Hepatocyte (in vitro differentiated cells): ENCODE results near the gene DDX10.

ENCODE experiments used
- CTCF ChIP-seq: fragments of 200-600 bp; sonication (generic); IDR thresholded peaks from 2 replicates; pipeline ENCODE4 v1.5.1; 2016; ENCODE audit warnings: antibody characterized with exemption, mild to moderate bottlenecking; ENCODE audit not compliant: poor library complexity
- EZH2 ChIP-seq: fragments of 200-600 bp; sonication (generic); IDR thresholded peaks from 2 replicates; pipeline ENCODE4 v1.6.1; 2016; ENCODE audit warnings: antibody characterized with exemption, mild to moderate bottlenecking, borderline replicate concordance
- EZH2phosphoT487 ChIP-seq: fragments of 200-600 bp; sonication (generic); IDR thresholded peaks from one replicate; pipeline ENCODE4 v1.6.1; 2018; ENCODE audit warnings: antibody characterized with exemption, mild to moderate bottlenecking, low read depth, moderate library complexity; ENCODE audit not compliant: unreplicated experiment, severe bottlenecking

DNA sequence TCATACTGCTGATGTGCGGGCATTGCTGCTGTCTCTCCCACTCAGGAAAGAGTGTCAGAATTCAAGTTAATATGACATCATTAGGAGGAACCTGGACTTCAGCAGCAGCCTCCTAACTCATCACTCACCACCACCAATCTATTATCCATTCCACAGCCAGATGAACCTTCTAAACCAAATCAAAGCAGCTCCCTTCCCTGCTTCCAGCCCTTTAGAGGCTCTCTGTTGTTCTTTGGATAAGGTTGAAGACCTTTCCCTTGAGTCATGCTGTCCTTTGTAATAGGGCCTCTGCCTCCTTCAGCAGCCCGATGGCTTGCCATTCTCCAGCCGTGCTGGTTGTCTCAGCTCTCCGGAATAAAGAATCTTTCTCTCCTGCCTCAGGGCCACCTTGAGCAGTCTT lies 301.3 kb downstream of the DDX10 start:
- TF ChIP-seq CTCF (no peak), EZH2 (no peak), EZH2phosphoT487 (no peak)
